ENCODE measurements around the gene KRTAP4-12. TPM values are rescaled to one million over a fixed set of nuclear protein-coding genes. Genes with fewer than 3 reads are reported as not detected.
"Not testable (repeated sequence)": the region's sequence is repeated elsewhere in the genome, so short reads cannot be mapped to it uniquely, and the experiment has no call there.

KRTAP4-12 gene
- 0.89 TPM for total RNA-seq

DNA sequence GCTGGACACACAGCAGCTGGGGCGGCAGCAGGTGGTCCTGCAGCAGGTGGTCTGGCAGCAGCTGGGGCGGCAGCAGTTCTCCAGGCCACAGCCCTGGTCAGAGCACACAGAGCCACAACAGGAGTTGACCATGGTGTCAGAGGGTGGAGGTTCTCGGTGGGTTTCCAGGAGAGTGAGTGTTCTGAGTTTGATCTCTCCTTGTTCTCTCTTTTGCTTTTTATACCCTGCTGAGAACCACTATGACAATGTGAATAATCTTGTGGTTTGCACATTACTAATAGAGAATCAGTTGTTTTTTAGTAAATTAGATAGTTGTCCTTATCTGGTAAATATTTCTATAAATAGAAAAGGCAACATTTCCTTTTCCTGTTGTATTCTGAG, at the start of gene KRTAP4-12:
TSS of gene KRTAP4-12 (minus strand) at position 192 of the 381 bp plus-strand sequence. CDS start at position 132, 60 bp downstream.
- not testable (repeated sequence) for DNase-seq

DNA sequence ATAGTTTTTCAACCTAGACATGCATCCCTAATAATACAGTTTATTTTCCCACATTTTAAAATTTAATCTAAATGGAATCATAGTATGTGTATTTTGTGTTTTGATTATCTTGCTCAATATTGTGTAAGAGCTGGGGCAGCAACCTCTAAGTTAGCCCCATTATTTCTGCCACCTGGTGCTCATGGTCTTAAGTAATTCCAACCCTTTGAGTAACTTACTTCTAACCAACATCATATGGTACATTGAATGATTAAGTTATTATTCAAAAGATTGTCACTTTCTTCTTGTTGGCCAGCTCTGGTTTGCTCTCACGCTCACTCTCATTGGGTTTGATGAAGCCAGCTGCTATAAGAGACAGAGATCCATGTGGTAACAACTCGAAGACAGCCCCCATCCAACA, 47.9 kb upstream of the KRTAP4-12 start:
- DNase-seq, result no peak

DNA sequence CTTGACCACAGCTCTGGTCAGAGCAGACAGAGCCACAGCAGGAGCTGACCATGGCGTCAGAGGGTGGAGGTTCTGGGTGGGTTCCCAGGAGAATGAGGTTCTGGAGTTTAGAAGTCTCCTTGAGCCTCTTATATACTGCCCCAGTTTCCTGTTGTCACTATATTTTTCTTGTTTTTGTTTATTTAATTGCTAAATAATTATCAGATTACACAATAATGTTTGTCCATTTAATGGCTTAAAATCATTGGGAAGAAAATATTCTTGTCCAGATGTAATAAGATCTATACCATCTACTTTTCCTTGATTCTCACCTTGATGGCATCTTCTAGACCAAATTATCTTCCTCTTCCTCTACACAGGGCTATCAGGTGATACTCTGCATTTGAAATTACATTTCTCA, 44.1 kb upstream of the KRTAP4-12 start, which contains the start of gene KRTAP4-3:
TSS of gene KRTAP4-3 (minus strand) at position 101 of the 400 bp plus-strand sequence. CDS start at position 52, 49 bp downstream.
- DNase-seq, result no peak

DNA sequence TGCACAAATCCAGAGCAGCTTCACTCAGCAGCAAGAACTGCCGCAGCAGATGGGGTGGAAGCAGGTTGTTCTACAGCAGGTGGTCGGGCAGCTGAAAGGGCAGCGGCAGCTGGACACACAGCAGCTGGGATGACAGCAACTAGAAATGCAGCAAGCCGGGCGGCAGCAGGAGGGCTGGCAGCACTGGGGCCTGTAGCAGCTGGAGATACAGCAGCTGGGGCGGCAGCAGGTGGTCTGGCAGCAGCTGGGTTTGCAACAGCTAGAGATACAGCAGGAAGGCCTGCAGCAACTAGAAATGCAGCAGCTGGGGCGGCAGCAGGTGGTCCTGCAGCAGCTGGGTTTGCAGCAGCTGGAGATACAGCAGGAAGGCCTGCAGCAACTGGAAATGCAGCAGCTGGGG, 43.6 kb upstream of the KRTAP4-12 start:
- no peak for DNase-seq

DNA sequence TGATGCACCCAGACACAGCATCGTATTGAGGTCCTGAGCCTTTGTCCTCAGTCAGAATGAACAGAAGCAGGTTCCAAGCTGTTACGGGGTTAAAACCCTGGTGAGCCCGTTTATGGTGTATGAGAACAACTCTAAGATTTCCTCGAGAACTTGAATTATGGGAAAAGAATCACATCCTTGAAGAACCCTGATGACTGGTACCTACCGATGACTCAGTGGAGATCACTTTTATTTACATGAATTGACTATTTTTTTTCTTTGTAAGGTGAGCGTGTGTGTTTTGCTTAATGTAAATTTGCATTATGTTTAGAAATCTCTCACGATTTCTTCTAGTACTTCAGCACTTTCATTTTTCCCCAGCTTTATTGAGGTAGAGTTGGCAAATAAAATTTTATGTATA, 39.8 kb upstream of the KRTAP4-12 start:
- DNase-seq, result no peak

DNA sequence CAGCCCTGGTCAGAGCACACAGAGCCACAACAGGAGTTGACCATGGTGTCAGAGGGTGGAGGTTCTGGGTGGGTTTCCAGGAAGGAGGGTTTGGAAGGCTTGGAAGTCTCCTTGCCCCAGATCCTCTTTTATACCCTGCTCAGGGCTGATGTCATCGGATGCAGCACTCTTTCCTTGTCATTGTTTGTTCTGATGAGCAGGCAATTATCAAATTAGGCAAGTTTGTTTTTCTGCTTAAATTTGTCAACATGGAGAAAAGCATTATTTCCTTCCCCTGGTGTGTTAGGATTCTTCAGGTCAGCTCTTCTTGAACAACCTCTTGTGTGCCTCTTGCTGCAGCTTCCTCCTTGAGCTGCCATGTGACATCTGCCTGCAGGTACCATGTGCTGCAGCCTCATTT, 36.7 kb upstream of the KRTAP4-12 start, which contains the start of gene KRTAP4-4:
TSS of gene KRTAP4-4 (minus strand) at position 101 of the 400 bp plus-strand sequence. CDS start at position 44, 57 bp downstream.
- no peak for DNase-seq

DNA sequence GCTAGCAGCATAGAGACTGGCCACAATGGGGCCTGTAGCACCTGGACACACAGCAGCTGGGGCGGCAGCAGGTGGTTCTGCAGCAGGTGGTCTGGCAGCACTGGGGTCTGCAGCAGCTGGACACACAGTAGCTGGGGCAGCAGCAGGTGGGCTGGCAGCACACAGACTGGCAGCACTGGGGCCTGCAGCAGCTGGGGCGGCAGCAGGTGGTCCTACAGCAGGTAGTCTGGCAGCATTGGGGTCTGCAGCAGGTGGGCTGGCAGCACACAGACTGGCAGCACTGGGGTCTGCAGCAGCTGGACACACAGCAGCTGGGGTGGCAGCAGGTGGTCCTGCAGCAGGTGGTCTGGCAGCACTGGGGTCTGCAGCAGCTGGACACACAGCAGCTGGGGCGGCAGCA, 36.2 kb upstream of the KRTAP4-12 start:
- not testable (repeated sequence) for DNase-seq

DNA sequence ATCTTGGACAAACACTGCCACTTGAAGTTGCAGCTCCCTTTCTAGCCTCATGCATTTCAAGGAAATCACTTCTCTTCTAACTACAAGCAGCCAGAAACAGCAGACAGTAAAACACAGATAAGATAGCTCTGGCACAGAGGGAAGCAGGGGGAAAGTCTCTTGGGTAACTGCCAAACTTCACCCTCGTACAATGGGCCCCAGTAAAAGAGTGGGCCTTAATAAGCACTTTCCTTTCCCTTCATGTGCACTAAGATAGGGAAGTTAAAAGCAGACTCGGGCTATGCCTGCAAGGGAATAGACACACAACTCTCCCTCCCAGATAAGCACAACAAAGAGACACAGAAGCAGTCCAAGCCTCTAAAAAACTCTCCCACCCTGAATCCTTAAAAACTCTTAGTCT, 29.9 kb upstream of the KRTAP4-12 start:
- no peak for DNase-seq

DNA sequence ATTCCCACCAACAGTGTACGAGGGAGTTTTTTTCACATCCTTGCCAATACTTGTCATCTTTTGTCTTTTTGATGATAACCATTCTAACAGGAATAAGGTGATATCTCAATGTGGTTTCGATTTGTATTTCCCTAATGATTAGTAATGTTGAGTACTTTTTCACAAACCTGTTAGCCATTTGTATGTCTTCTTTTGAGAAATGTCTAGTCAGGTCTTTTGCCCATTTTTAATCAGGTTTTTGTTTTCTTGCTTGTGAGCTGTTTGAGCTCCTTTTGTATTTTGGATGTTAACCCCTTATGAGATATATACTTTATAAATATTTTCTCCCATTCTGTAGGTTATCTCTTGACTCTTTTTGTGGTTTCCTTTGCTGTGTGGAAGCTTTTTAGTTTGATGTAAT, 27.5 kb upstream of the KRTAP4-12 start:
- no peak for DNase-seq

DNA sequence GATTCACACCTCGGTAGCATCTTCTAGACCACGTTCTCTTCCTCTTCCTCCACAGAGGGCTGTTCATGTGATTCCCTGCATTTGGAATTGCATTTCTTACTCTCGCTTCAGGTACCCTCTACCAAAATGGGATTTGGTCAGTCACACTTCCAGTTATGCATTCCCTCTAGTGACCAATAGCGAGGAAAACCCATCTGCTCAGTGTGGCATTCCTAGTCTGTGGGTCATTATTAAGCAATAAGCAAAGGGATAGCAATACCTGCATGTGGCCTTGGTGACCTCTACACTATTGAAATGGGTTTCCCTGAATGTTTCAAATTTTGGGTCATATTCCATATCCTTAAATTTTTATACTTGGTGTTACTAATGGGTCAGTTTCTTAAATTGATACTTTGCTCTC, 26.0 kb upstream of the KRTAP4-12 start:
- no peak for DNase-seq

DNA sequence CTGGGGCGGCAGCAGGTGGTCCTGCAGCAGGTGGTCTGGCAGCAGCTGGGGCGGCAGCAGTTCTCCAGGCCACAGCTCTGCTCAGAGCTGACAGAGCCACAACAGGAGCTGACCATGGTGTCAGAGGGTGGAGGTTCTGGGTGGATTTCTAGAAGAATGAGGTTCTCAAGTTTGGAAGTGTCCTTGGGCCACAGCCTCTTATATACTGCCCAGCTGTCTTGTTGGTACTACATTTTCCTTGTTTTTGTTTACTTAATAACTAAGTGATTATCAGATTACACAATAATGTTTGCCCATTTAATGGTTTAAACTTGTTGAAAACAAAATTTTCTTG, 25.6 kb upstream of the KRTAP4-12 start, which contains the start of gene KRTAP4-5:
TSS of gene KRTAP4-5 (minus strand) at position 174 of the 334 bp plus-strand sequence. CDS start at position 116, 58 bp downstream.
- DNase-seq, result no peak

DNA sequence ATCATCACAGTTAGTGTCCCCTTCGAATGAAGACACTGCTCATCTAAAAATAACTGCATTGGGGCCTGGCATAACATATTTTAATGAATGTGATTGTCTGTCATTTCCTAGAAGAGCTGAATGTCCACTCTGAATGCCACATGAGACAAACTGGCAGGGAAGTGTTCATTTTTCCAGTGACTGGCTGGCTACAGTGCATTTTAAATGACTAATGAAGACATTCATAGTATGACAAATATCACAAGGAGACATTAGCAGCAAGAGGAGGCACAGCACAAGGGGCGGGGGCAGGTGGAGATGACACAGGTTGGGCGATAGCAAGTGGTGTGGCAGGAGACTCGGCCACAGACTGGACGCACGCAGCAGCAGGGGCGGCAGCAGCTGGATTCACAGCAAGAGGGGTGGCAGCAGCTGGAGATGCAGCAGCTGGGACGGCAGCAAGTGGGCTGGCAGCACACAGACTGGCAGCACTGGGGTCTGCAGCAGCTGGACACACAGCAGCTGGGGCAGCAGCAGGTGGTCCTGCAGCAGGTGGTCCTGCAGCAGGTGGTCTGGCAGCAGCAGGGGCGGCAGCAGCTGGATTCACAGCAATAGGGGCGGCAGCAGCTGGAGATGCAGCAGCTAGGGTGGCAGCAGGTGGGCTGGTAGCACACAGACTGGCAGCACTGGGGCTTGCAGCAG, 25.1 kb upstream of the KRTAP4-12 start:
- DNase-seq, result not testable (repeated sequence)

DNA sequence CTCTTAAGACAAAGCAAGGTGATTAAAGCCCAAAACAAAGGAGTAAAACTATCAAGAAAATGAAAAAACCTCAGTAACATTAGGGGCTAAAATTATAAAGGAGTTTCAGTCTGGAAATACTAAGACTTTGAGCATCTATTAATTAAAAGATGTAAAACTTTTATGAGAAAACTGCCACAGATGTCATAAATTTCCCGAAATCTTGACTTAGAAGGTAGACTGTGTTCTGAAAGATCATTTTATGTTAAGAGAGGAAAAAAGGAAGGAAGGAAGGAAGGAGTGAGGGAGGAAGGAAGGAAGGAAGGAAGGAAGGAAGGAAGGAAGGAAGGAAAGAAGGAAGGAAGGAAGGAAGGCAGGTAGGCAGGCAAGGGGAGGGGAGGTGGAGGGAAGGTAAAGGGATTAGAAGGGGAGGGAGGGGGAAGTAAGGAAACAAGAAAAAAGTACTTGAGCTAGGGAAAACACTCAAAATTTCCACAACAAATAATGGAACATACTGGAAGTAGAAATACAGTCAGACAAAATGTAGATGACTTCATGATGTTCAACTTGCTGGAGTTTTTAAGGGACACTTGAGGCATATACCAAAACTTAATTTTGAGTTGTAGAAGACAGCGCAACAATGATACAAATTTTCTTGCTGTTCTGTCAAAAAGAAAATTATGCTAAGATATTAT, 23.7 kb upstream of the KRTAP4-12 start:
- DNase-seq, result no peak

DNA sequence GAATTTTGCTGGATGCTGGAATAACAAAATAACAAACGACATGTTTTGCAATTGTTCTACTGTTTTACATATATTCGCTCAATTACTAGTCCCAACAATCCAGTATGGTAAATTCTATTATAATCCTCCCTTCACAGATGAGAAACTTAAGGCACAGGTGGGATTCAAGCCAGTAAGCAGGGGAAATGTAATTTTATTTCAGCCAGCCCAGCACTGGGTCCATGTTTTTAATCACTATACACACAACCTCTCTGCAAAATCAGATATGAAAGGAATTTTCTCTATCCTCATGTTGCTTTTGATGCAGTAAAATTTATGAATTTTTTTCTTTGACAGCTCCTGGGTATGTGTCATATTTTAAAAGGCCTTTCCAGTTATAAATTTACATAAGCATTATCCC, 21.3 kb upstream of the KRTAP4-12 start:
- no peak for DNase-seq

DNA sequence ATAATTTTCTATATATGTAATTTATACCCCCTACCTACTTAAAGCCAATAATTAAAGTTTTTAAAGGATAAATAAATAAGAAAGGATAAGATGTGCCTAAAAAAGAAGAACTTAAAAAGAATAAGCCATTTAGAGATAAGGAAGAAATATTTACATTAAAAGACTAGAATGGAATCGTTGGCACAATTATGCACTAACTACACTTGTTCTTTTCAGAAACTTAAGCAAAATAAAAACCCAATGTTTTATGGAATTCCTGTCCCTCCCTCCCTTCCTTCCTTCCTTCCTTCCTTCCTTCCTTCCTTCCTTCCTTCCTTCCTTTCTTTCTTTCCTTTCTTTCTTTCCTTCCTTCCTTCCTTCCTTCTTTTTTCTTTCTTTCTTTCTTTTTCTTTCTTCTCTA, 20.9 kb upstream of the KRTAP4-12 start:
- DNase-seq, result no peak

DNA sequence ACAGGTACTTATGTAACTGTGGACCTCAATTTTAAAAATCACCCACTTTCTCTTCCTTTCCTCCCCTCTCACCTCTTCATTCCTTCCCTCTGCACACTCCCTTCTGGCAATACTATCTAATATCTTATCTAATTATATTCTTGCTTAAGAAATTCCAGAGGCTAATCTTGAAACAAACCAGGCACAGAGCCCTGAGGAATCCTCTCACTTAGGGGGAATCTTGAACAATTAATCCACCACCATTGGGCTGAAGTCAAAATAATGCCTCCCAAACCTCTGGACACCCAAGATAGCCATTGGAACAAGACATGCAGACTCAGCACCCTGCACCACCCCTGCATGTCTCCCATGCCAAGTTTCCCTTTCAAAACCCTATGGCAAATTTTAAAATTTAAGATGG, 17.4 kb upstream of the KRTAP4-12 start:
- no peak for DNase-seq

DNA sequence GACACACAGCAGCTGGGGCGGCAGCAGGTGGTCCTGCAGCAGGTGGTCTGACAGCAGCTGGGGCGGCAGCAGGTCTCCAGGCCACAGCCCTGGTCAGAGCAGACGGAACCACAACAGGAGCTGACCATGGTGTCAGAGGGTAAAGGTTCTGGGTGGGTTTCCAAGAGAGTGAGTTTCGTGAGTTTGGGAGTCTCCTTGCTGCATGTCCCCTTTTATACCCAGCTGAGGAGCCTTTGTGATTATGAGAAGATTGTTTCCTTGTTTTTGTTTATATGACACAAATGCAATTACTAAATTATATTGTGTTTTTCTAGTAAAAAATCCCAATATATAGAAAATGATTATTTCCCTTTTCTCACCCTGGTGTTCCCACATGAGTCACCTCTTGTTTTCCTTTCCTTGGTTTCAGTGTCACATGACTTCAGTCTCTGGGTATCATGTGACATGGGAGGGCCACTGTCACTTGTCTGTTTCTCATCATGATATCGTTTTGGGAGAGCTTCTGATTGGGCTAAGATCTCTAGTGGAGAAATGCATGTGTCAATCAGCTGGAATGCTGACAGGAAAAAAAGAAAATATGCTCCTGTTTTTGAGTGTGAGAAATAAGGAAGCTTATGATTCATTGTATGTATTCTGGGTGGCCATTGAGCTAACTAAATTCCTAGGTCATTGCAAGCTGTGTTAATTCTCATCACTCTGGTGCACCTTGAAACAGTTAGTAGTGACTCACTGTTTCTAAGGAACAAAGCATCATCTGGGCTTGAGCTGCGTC, 16.6 kb upstream of the KRTAP4-12 start, which contains the start of gene KRTAP4-6:
TSS of gene KRTAP4-6 (minus strand) at position 185 of the 772 bp plus-strand sequence. CDS start at position 128, 57 bp downstream.
- DNase-seq, result no peak

DNA sequence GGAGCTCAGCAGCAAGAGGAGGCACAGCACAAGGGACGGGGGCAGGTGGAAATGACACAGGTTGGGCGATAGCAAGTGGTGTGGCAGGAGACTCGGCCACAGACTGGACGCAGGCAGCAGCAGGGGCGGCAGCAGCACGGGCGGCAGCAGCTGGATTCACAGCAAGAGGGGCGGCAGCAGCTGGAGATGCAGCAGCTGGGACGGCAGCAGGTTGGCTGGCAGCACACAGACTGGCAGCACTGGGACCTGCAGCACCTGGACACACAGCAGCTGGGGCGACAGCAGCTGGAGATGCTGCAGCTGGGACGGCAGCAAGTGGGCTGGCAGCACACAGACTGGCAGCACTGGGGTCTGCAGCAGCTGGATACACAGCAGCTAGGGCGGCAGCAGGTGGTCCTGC, 15.9 kb upstream of the KRTAP4-12 start:
- DNase-seq, result not testable (repeated sequence)

DNA sequence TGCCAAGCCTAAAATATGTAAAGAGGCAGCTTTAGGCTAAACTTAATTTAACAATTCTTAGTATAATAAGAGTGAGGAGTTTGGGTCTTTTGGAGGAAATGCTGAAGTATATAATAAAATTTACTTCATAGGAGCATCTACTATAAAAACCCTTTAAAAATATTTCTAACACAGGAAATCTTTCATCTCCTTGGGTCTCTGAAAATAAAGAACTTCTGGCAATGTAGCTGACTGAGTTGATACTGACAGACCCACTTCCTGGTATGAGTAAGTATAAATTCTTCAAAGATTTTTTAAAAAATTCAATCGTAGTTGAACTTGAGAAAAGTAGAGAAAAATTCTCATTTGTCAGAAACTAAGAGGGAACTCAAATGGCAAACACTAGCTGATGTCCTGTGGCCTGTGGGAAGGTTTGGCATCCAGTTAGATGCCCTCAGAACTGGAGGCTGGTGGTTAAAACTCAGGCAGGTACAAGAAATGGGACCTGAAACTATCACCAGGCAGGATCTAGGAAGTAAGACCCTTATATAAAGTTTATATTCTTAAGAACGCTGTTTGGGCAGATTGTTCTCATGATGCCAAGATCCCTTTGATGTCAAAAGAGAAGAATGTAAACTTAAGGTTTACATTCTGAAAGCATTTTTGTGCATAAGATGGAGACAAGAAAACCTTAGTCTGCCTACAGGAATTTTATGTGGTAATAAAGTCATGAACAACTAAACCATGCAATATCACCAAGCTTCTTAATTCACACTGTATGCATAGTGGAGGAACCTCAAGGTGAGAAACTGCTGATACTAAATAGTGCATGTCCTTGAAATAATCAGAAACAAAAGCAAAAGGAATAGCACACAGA, 10.1 kb upstream of the KRTAP4-12 start:
- DNase-seq, result no peak

DNA sequence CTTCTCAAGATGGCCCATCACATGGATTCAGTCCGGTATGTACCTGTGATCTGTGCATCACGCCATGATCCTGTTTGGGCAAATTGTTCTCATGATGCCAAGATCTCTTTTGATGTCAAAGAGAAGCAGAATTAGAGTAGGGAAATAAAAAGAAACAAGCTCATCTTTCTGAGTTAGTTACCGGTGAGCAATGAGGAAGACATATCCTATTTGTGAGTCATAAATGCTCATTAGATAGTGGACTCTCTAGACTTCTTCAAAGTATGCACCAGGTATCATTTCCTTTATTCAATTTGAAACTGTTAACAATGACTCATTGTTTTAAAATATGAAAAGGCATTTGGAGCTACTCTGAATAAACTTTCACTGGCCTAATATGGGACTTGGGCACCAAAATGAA, 8.0 kb upstream of the KRTAP4-12 start:
- no peak for DNase-seq

DNA sequence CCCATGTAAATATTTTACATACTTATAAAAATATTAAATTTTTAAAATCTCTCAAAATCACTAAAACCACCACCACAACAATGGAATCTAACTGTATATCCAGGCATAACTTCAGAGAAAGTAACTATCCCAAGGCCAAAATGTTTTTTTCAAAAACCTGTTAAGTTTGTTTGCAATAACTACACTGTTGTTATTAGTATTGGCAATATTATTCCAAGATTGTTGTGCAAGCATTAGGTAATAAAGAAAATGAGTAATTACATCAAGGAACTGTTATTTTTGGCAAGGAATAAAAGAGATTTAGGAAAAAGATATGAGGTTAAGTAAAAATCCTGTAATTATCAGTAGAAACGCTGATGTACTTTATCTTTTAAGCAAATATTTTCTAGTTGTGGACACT, 3.4 kb upstream of the KRTAP4-12 start:
- DNase-seq, result no peak

DNA sequence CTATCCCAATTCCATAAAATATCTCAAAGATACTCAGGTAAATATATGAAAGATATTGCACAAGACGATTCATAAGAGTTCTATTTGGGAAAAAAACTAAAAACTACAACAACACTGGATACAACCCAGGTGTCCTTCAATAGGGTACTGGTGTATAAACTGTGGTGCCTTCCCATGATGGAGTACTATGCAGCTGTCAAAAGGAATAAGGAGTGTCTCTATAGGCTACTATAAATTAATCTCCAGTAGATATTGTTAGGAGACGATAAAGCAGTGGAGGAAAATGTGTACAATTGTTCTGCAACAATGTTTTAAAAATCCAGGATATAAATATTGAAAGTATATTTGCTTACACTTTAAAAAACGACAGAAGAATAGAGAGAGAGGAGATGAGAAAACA, 2.4 kb upstream of the KRTAP4-12 start:
- no peak for DNase-seq
